ENCODE measurements around the gene SUGCT.

The SUGCT gene

GRCh38 chr7:40551685-40552576 lies 417.1 kb downstream of the SUGCT start:
- H3K27ac ChIP-seq, result no peak overlapping the region

GRCh38 chr7:40560672-40561071 lies 425.9 kb downstream of the SUGCT start:
- Histone ChIP-seq H3K27ac (no peak overlapping the region), H3K4me3 (no peak overlapping the region)
- no peak for DNase-seq (ENCODE audit: low spot score)
- no peak for TF ChIP-seq CTCF (IDR thresholded peaks at IDR 0.05)

More at GRCh38 chr7:40551685-40552576, 417.1 kb downstream of the SUGCT start:
- DNase-seq (ENCODE audit: low spot score), result no peak
- no peak overlapping the region for H3K4me3 ChIP-seq
- TF ChIP-seq CTCF (IDR thresholded peaks at IDR 0.05), result no peak

DNA sequence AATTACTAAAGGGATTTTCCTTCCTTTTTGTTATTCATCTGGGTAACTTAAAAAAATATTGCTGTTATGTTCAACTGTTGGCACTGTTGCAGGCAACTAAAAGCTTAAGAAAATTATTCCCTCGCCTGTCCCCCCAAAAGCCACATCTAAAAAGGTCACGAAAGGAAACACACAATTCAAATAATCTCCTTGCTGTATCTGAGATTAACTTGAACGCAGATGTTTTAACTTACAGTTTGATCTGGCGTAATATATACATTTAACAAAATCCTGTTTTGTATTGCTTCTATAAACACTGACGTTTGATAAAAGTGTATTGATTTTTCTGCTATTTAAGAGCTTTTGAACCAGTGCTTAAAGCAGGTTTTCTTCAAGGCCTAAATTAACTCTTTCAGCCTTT lies 432.1 kb downstream of the SUGCT start:
- Histone ChIP-seq H3K4me3 (no peak overlapping the region), H3K27ac (no peak overlapping the region)
- no peak for TF ChIP-seq CTCF (IDR thresholded peaks at IDR 0.05)
- no peak for DNase-seq (ENCODE audit: low spot score)

DNA sequence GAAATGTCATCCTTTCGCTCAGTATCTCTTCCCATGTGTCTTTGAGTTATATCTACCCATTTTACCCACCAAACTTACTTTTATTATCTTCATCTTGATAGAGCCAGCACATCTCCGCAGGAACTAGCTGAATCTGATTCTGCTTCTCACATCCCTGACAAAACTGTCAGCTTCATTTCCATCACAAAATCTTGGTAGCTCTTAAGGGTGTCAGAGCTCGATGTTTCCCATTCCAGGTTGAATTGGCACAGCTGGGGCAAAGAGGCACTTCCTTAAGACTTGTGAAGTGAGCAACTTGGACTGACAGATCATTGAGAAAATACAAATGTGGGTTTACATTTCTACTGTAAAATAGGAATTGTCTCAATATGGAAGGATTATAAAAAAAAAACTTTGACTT lies 434.5 kb downstream of the SUGCT start:
- no peak for DNase-seq (ENCODE audit: low spot score)
- no peak overlapping the region for H3K4me3 ChIP-seq
- TF ChIP-seq CTCF (IDR thresholded peaks at IDR 0.05), result no peak
- no peak overlapping the region for H3K27ac ChIP-seq

DNA sequence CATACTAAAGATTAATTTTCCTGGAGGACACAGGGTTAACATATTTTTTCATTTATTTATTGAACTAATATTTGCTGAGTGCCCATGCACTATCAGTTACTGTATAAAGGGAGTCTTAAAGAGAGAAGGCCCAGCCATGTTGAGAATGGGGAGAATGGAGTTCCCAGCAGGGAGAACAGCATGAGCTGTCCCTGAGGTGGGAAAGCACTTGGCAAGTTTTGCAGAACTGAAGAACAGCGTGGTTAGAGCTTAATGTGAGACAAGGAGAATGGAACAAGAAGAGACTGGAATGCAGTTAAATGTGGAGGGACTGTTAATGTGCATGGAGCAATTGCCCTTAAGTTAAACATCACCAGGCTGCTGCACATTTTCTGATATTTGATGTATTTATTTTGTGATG lies 435.4 kb downstream of the SUGCT start:
- no peak for TF ChIP-seq CTCF (IDR thresholded peaks at IDR 0.05)
- no peak overlapping the region for H3K4me3 ChIP-seq
- no peak overlapping the region for H3K27ac ChIP-seq
- no peak for DNase-seq (ENCODE audit: low spot score)

DNA sequence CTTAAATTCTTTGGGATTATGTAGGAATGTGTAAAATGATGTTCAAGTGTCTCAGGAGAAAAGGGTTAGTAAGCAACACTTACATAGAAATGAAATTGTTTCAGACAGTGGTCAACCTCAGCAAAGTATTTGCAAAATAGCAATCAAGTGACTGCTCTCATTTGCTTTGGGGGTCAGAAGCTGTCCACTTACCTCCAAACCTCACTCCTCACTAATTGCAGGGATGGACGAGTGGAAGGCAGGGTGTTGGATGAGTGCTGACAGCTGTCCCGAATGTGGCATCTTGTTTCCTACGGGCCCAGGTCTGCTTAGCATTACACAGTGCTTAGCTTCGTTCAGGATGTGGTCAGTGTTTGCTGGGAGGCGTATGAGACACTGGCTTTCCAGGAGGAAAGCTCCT lies 437.0 kb downstream of the SUGCT start:
- DNase-seq (ENCODE audit: low spot score), result no peak
- TF ChIP-seq CTCF (IDR thresholded peaks at IDR 0.05), result no peak
- H3K4me3 ChIP-seq, result no peak overlapping the region
- no peak overlapping the region for H3K27ac ChIP-seq

Measured in coronary artery (tissue), 2 donors.